GM21825 (cell line): Measurements from ENCODE around the gene RETREG3.

Source experiments
- ATAC-seq: cut with Tn5 transposase; IDR thresholded peaks from one replicate; pipeline ENCODE4 v1.9.1; 2021; ENCODE audit warnings: mild to moderate bottlenecking, moderate library complexity; ENCODE audit not compliant: unreplicated experiment

RETREG3 gene

GRCh38 chr17:42613699-42614295, 4.6 kb upstream of the RETREG3 start:
- no peak for ATAC-seq

- ATAC-seq, result no peak
Measured at GRCh38 chr17:42612013-42612412, 2.8 kb upstream of the RETREG3 start.

- ATAC-seq, result peak; percentile 6
Measured at GRCh38 chr17:42609814-42610801, 934 bp upstream of the RETREG3 start.

GRCh38 chr17:42608305-42609181, 631 bp downstream of the RETREG3 start:
- ATAC-seq, result peak; percentile 41

GRCh38 chr17:42607769-42608168, 1.4 kb downstream of the RETREG3 start:
- no peak for ATAC-seq

GRCh38 chr17:42603318-42603717, 5.9 kb downstream of the RETREG3 start:
- no peak for ATAC-seq

- no peak for ATAC-seq
Measured at GRCh38 chr17:42598905-42599304, 10.3 kb downstream of the RETREG3 start.

- no peak for ATAC-seq
Measured at GRCh38 chr17:42596386-42596785, 12.8 kb downstream of the RETREG3 start.

GRCh38 chr17:42591411-42591810, 17.8 kb downstream of the RETREG3 start:
- ATAC-seq, result no peak

GRCh38 chr17:42590886-42591285, 18.3 kb downstream of the RETREG3 start:
- no peak for ATAC-seq

- no peak for ATAC-seq
Measured at GRCh38 chr17:42586514-42587230, 22.5 kb downstream of the RETREG3 start.

GRCh38 chr17:42585353-42585752, 23.8 kb downstream of the RETREG3 start:
- no peak for ATAC-seq

GRCh38 chr17:42584880-42585279, 24.3 kb downstream of the RETREG3 start:
- ATAC-seq, result no peak

GRCh38 chr17:42581744-42582270, 27.4 kb downstream of the RETREG3 start:
- no peak for ATAC-seq

GRCh38 chr17:42579794-42580551, 29.2 kb downstream of the RETREG3 start:
- no peak for ATAC-seq

GRCh38 chr17:42578282-42578869, 30.8 kb downstream of the RETREG3 start:
- ATAC-seq, result peak; percentile 53

- peak; percentile 63 for ATAC-seq
Measured at GRCh38 chr17:42577532-42578281, 31.5 kb downstream of the RETREG3 start, which contains the start of gene PSMC3IP. TSS of gene PSMC3IP (minus strand) at chr17:42577729. CDS start at chr17:42577686, 43 bp downstream.

GRCh38 chr17:42577140-42577531, 32.0 kb downstream of the RETREG3 start:
- ATAC-seq, result no peak
